ENCODE measurements around the gene PPP1R12A. TPM values are rescaled to one million over a fixed set of nuclear protein-coding genes. Genes with fewer than 3 reads are reported as not detected.

PPP1R12A gene
- total RNA-seq, 1 experiment from 2014 or later, result 69.9 TPM

DNA sequence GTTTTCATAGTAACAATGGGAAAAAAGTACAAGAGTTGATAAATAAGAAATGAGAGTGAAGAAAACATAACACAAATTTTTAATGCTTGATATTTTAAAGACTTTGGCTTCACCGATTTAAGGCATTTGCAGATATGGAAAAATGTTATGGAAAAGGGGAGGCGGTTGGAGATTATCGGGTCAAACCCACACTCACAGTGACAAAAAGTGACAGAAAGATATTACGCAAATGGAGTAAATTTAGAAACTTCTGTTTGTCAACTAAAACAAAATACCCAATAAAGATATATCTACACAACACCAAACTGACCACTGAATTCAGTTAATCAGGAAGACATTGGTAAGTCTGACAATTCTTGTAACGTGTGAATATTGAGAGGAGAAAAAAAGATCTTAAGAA is 2.5 kb downstream of the PPP1R12A start:
- no peak overlapping the region for H3K27ac ChIP-seq
- POLR2A ChIA-PET (ENCODE audit: unreplicated experiment), result no interaction called here
- H3K4me2 ChIP-seq, result peak overlapping the region; percentile 97
- CTCF ChIA-PET, result no interaction called here
- H3K79me2 ChIP-seq (ENCODE audit: low read depth), result peaks cover 89% of the 10 kb centered on the region
- no peak for DNase-seq
- H3K4me1 ChIP-seq (replicated peaks; ENCODE audit: insufficient read depth), result peaks cover 29% of the 10 kb centered on the region
- no peak overlapping the region for H2AFZ ChIP-seq
- no peaks in the 10 kb centered on the region for H3K9me2 ChIP-seq (ENCODE audit: insufficient read depth)
- intact Hi-C loops (cut with micrococcal nuclease; ENCODE audit: unreplicated experiment), result no loop called here
- H3K36me3 ChIP-seq (ENCODE audit: low read depth), result no peaks in the 10 kb centered on the region
- peak overlapping the region; percentile 70; the same call in 1 of the 2 replicates for H3K4me3 ChIP-seq
- no TSS peak for BruUV-seq (replicated peaks)
- no peaks in the 10 kb centered on the region for H3K27me3 ChIP-seq (ENCODE audit: insufficient read depth, low read depth)
- H4K20me1 ChIP-seq (ENCODE audit: insufficient read depth), result peaks cover 7% of the 10 kb centered on the region
- H3K9me3 ChIP-seq (ENCODE audit: insufficient read depth, low read depth), result no peaks in the 10 kb centered on the region
- 0 out of 2 replicates have a peak, but pooled peaks cover 4% of the 10 kb centered on the region for H3F3A ChIP-seq (ENCODE audit: insufficient read depth, low read depth)
- TF ChIP-seq, protein P1, sequence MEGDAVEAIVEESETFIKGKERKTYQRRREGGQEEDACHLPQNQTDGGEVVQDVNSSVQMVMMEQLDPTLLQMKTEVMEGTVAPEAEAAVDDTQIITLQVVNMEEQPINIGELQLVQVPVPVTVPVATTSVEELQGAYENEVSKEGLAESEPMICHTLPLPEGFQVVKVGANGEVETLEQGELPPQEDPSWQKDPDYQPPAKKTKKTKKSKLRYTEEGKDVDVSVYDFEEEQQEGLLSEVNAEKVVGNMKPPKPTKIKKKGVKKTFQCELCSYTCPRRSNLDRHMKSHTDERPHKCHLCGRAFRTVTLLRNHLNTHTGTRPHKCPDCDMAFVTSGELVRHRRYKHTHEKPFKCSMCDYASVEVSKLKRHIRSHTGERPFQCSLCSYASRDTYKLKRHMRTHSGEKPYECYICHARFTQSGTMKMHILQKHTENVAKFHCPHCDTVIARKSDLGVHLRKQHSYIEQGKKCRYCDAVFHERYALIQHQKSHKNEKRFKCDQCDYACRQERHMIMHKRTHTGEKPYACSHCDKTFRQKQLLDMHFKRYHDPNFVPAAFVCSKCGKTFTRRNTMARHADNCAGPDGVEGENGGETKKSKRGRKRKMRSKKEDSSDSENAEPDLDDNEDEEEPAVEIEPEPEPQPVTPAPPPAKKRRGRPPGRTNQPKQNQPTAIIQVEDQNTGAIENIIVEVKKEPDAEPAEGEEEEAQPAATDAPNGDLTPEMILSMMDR (conservative IDR thresholded peaks at IDR 0.05), result no peak
- no peak for TF ChIP-seq EZH2 (IDR thresholded peaks at IDR 0.05; ENCODE audit: low read depth)

DNA sequence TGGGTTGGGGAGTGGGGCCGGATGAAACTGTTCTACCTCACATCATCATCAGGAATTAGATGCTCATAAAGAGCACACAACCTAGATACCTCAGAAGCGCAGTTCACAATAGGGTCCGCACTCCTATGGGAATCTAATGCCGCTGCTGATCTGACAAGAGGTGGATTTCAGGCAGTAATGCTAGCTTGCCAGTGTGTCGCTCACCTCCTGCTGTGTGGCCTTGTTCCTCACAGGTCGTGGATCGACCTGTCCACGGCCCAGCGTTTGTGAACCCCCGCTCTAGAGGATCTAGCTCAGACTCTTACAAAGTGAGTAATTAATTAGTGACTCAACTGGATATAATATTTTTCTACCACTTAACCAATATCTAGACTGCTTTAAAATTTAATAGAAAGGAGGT is 5.8 kb downstream of the PPP1R12A start:
- no peak overlapping the region for H3K4me2 ChIP-seq
- BruUV-seq (replicated peaks), result no TSS peak
- H2AFZ ChIP-seq, result no peak overlapping the region
- 0 out of 2 replicates have a peak, but pooled peaks cover 4% of the 10 kb centered on the region for H3F3A ChIP-seq (ENCODE audit: insufficient read depth, low read depth)
- no peaks in the 10 kb centered on the region for H3K27me3 ChIP-seq (ENCODE audit: insufficient read depth, low read depth)
- no peaks in the 10 kb centered on the region for H3K9me2 ChIP-seq (ENCODE audit: insufficient read depth)
- H3K36me3 ChIP-seq (ENCODE audit: low read depth), result no peaks in the 10 kb centered on the region
- H4K20me1 ChIP-seq (ENCODE audit: insufficient read depth), result peaks cover 29% of the 10 kb centered on the region
- H3K79me2 ChIP-seq (ENCODE audit: low read depth), result peaks cover 100% of the 10 kb centered on the region
- TF ChIP-seq EZH2 (IDR thresholded peaks at IDR 0.05; ENCODE audit: low read depth), result no peak
- TF ChIP-seq, protein P1 (conservative IDR thresholded peaks at IDR 0.05), result no peak
- DNase-seq, result no peak
- no peaks in the 10 kb centered on the region for H3K9me3 ChIP-seq (ENCODE audit: insufficient read depth, low read depth)
- CTCF ChIA-PET, result no interaction called here
- H3K4me1 ChIP-seq (replicated peaks; ENCODE audit: insufficient read depth), result peaks cover 20% of the 10 kb centered on the region
- intact Hi-C loops (cut with micrococcal nuclease; ENCODE audit: unreplicated experiment), result no loop called here
- no peak overlapping the region for H3K27ac ChIP-seq
- no peak overlapping the region for H3K4me3 ChIP-seq
- POLR2A ChIA-PET (ENCODE audit: unreplicated experiment), result no interaction called here

DNA sequence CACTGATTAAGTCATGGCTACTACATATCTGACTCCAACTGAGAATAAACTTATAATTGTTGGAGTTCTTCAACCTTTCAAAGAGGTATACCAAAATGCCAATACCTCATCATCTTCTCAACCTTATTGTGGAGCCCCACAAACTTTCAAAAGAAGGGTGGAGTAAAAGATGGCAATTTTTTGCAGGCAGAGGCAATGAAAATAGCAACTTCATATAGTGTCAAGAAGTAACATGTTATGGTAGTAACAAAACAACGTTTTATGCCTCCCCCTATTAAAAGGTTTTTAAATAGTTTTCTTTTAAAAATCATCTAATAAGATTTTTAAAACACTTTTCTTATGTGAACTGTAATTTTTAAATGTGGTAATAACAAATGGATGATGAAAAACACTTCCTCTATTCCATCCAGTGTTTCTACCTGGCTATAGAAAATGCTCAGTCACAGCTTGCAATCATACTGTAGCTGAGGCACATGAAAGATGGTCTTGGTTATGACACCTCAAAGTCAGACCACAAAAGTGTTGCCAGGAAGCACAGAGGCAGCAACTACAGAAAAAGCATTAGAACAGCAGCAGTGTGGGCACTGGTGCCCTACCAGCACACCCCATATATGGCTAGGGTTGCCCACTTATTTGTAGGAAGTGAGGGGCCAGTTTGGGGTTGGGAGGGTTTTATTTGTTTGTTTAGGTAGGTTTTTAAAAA is 7.0 kb downstream of the PPP1R12A start:
- Histone ChIP-seq H3K27me3 (ENCODE audit: insufficient read depth, low read depth) (no peaks in the 10 kb centered on the region), H3K9me3 (ENCODE audit: insufficient read depth, low read depth) (no peaks in the 10 kb centered on the region), H3K27ac (no peak overlapping the region), H4K20me1 (ENCODE audit: insufficient read depth) (peaks cover 28% of the 10 kb centered on the region), H3K79me2 (ENCODE audit: low read depth) (peaks cover 100% of the 10 kb centered on the region), H3K36me3 (ENCODE audit: low read depth) (no peaks in the 10 kb centered on the region), H3K4me2 (no peak overlapping the region), H3K4me1 (replicated peaks; ENCODE audit: insufficient read depth) (peaks cover 15% of the 10 kb centered on the region), H3K9me2 (ENCODE audit: insufficient read depth) (no peaks in the 10 kb centered on the region), H3F3A (ENCODE audit: insufficient read depth, low read depth) (0 out of 2 replicates have a peak, but pooled peaks cover 4% of the 10 kb centered on the region), H2AFZ (no peak overlapping the region), H3K4me3 (no peak overlapping the region)
- intact Hi-C loops (cut with micrococcal nuclease; ENCODE audit: unreplicated experiment), result no loop called here
- no TSS peak for BruUV-seq (replicated peaks)
- TF ChIP-seq, protein P1 (conservative IDR thresholded peaks at IDR 0.05), result no peak
- TF ChIP-seq EZH2 (IDR thresholded peaks at IDR 0.05; ENCODE audit: low read depth), result no peak
- CTCF ChIA-PET, result no interaction called here
- POLR2A ChIA-PET (ENCODE audit: unreplicated experiment), result no interaction called here
- no peak for DNase-seq

Data from PC-9 (cell line).